Stimulated activated CD8-positive, alpha-beta memory T cell treated with anti-CD3 and anti-CD28 coated beads, Interleukin-2, amount 100 ng/mL, for 1 hour (primary cell): Measurements from ENCODE around the gene DPH3.

Experiments used
- DNase-seq, 2 donors: peaks; one replicate each; pipeline ENCODE4 v3.0.0-alpha.2; 2020; ENCODE audit warnings: low read depth in 2 of 2

DPH3 gene

GRCh38 chr3:16233806-16234205, 30.9 kb downstream of the DPH3 start:
- no peak for DNase-seq

DNA sequence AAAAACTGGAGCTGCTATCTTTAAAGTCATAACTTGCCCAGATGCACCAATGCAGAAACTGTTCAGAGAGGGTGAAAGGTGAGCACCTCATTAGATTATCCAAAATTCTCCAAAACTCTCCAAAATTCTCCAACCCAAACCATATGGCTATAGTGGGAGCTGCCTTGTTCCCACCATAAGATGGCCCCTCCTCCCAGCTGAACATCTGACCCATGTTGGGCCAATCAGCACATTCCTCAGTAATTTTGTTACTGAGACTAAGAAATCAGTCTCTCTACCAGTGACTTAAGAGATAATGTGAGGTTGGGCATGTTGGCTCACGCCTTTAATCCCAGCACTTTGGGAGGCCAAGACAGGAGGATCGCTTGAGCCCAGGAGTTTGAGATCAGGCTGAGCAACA, 32.8 kb downstream of the DPH3 start:
- no peak for DNase-seq

DNA sequence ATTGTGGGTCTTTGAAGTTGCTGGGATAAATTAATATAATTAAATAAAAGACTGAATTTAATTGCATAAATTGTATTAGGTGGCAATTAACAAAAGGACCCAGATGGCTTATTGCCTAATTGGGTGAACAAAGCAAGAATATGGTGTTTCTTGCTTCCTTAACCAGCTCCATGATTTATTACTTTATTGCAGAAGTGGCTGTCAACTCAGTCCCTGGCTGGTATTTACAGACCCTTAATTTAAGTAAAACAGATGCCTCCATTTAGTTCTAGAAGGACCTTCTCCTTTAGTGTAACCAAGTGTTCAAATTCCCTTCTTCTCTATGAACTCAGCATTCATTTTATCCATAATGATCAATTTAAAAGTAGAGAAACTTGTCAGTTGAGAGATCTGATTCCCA, 35.1 kb downstream of the DPH3 start:
- DNase-seq, result no peak

DNA sequence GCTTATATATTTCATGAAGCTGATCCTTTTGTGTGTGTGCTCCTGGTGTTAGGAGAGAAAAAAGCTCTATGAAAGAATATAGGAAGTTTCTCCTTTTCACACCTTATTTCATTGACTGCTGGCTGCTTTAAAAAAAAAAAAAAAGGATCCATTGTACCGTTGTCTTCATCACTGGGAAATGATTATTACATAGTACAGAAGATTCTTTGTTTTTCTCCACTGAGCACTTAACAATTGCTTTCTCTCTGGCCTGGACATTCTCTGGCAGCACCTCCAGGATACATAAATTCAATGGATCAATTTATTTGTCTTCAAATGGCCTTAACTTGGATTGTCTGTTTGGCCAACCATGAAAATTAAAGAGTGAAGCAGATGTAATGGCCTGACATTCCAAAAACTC, 37.2 kb downstream of the DPH3 start:
- no peak for DNase-seq

- no peak for DNase-seq
These were observed 40.4 kb downstream of the DPH3 start for GRCh38 chr3:16224325-16224724.

DNA sequence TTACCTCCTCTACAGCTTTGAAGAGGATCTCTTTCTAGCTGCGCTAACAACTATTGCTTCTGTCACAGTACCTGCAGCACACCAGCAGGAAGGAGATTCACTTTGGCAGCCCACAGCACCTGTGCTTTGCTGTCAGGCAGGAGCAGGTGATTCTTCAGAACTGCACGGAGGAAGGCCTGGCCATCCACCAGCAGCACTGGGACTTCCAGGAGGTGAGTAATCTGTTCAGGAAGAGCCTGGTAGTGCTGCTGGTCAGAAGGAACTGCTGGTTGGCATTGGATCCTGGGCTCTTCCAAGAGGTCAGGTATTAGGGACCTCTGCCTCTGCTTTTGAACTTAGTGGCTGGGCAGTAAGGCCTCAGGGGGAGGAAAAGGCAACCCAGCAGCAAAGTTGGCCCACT, 42.2 kb downstream of the DPH3 start:
- no peak for DNase-seq

DNA sequence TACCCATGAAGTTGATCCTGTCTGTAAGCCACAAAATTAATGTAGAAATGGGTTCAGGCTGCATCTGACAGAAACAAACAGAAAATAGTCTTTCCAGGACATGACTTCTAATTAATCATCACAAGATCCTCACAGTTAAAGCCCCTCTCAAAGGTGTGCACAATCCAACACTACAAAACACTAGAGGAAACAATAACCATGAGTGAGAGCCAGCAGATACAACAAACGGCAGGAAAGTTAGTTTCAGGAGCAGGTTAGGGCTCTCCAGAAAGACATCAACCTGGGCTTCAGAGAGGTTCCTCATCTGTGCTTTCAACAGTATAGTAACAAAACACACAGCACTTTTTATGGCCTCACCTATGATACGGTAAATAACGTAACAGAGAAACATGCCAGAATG, 42.8 kb downstream of the DPH3 start:
- no peak for DNase-seq

DNA sequence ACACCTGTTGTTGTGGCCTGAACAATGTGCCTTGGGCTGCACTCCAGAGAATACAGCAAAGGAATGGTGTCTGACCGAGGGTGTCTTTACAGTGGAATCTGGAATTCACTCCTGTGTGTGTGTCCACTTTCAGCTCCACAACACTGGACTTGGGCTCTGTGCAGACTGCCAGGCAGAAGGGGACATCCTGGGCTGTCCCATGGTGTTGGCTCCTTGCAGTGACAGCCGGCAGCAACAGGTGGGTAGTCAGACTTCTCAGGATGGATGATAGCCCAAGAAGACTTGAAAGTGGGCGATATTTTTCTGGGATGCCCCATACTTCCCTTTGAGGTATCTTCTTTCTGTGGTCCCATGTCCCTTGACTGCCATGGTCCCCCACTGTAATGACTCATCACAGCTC, 45.0 kb downstream of the DPH3 start:
- no peak for DNase-seq

- DNase-seq, result no peak
These were observed 48.3 kb downstream of the DPH3 start for GRCh38 chr3:16216373-16216935.

GRCh38 chr3:16214366-16214765, 50.4 kb downstream of the DPH3 start:
- no peak for DNase-seq

- DNase-seq, result no peak
These were observed 53.4 kb downstream of the DPH3 start for GRCh38 chr3:16211176-16211904.
